HG02623 (cell line): ENCODE measurements around the gene ATP8B4.

Source experiments
- ATAC-seq: cut with Tn5 transposase; IDR thresholded peaks from one replicate; pipeline ENCODE4 v1.9.1; 2021; ENCODE audit warnings: moderate library complexity; ENCODE audit not compliant: unreplicated experiment

ATP8B4 gene

DNA sequence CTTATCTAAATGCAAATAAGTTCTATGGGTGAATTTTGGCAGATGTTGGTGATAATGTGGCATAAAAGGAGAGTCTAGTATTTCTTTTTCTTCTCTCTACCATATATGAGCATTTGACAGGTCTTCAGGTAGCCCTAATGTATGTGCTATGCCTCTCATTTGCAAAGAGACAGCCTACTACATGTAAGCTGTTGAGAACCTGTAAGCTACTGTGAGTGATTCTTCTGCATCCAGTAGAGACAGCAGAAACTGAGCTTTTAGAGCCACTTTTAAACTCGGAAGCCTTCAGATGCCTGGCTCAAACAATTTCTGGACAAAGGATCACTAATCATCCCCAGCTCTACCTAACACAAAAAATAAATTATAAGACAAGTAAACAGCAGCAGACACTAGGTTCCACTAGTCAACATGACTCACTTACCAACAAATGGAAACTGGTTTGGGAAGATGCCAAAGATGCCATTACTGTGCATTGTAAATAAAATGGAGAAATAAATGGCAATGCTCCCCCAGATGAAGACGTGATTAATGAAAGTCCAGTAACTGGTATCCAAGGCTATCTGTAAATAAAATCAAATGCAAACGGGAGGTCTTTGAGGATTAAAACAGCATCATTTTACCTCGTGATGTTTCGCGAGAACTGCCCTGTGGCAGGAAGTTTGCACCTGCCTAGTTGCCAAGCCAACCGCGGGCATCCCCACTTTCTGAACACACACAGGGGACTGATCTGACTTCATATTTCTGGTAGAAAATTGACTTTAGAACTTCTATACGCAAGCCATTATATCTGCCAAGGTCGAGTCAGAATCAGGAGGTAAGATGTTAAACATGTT, 252.9 kb downstream of the ATP8B4 start:
- no peak for ATAC-seq

DNA sequence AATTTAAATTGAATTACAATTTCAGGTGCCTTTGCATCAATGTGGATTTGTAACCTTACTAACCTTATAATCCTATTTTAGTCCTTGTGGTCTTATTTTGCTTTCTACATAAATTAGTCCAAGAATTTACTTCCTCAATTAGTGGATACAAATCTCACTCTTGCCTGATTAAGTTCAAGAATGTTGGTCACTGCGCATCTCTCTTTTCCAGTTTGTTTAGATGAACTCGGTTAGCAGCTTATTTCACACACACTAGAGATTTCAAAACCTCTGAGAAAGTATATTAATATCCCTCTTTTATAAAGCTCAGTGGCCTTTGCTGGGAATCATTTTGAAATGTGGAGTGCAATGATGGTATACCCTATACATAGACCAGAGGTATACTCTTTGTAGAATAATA, 254.8 kb downstream of the ATP8B4 start:
- ATAC-seq, result no peak

DNA sequence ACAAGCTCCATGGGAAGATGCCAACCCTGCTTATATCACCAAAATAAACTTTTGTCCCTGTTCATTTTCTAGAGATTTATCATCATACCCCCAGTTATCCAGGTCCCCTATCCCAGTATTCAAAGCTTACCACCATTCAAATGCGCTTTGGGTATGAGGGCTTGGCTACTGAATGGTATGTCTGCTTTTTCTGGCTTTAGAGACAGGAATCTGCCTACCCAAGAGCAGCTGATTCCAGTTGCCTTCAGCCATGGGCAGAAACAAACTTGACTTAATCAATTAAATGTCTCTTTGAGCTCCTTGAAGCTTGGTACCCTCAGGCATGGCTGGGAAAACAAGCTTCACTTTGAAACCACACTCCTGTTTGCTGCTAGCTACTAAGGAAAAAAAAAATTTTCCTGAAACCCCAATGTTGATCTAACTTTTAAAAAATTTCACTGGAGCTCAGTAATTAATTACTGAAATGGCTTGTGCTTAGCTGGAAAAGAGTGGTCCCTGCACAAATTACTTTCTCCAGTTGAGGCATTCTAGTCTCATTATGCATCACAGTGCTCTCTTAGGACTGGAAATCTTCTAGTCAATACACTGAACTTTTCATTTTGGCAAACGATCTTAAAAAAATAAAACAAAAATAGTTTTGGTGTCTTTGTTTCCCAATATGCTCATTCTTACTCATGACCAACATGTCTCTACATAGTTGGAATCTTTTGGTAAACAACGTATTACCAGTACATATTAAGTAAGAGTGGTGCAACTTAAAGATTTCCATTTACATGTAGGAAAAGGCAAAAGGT, 255.4 kb downstream of the ATP8B4 start:
- ATAC-seq, result no peak

DNA sequence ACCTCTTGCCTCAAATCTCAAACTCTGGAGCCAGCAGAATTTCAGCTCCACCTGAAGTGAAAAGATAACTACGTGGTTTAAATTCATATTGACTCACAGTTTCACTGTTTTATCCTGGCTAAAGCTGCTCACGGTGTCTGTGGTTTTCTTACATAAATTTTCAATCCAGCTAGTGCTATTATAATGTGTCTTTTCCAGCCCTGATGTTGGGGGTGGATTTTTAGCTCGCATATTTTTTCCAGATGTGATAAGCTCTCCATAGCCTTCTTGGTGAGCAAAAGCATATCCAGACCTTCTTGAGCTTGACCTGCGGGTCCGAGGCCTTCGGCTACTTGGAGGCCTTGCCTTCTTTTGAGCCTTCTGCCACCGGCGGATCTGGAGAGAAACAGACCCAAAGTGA, 258.9 kb downstream of the ATP8B4 start:
- ATAC-seq, result no peak

DNA sequence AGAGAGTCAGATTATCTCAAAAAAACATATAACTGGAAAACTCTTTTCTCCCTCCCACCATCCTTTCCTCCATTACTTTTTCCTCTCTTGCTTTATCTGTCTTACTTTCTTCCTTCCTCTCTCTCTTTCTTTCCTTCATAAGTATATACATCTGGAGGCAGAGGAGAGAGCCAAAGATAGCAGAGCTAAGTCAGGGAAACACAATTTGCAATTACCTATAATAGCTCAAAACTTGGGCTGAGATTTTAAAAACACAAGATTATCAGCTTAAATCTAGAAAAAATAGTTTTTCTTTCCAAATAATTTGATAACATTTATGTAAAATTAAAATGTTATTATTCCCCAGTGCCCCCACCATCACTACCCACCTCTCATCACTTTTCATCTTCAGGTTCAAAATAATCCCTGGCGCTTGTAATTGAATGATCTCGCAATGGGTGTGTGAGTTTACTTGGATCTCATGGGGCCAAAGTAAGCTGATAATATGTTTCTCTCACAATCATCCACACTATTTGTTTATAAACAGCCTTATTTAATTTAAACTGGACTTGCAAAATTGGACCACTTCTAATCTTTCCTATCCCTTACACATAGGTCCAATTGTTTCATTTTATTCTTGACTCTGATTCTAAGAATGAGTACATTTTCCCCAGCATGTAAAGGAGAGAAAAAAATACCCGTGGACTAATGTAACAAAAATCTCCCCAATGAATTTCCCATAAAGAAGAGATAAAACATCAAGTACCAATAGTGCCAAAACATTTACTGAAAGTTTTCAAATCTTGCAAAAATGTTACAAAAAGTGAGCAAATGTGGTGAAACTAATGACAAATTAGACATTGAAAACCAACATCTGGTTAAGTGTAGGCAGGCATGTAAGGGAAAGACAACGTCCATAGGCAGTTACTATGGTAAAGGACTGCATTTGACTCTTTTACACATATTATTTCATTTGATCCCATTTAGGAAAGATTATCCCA, 261.2 kb downstream of the ATP8B4 start:
- no peak for ATAC-seq

DNA sequence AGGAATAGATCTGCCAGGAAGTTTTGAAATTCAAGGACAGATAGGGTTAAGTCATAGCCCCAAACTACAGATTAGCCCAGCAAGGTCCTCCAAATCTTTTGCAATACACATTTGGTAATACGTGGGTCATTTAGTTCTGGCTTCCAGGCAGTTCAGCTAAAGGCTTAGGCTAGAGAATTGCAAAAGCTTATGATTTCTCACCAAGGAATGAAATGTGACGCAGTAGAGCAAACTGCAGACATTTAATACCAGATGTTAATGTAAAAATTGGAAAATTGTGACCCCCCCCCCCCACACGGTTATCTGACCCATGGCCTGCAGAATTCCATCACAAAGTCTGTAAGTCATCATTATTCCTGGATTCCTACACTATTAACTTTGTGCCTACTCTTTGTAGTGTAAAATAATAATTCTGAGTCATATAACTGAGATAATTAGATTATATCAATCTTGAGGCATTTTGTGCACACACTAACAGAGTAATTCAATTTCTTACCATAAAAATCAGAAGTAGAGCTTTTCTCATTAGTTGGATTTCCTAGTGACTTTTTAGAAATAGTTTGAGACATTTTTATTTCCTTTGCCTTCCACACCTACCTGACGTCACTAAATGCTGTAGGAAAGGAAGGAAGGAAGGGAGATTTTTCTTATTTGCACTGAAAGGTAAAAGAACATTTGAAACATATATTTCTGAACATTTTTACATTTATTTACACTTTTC, 263.0 kb downstream of the ATP8B4 start:
- ATAC-seq, result no peak

DNA sequence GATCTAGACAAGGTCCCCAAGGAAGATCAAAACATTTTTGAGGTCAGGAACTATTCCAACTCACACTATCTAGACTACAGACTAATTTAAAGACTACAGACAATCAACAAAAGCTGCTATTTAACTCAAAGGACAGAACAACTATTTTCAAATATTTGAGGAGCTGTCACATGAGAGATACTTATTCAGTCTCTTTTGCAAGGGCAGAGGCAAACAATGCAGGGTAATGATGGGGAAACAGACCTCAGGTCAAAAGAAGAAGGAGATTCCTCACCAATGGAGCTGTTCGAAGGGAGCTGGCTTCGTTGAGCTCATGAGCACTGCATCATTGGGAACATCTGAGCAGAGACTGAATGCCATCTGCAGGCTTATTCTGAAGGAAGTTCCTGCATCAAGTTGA, 266.3 kb downstream of the ATP8B4 start:
- no peak for ATAC-seq

- ATAC-seq, result no peak
Measured at GRCh38 chr15:49848807-49849206, 270.2 kb downstream of the ATP8B4 start.

- ATAC-seq, result no peak
Measured at GRCh38 chr15:49848282-49848724, 270.7 kb downstream of the ATP8B4 start.

- no peak for ATAC-seq
Measured at GRCh38 chr15:49847423-49848281, 271.4 kb downstream of the ATP8B4 start.

GRCh38 chr15:49844390-49844789, 274.6 kb downstream of the ATP8B4 start:
- ATAC-seq, result no peak

DNA sequence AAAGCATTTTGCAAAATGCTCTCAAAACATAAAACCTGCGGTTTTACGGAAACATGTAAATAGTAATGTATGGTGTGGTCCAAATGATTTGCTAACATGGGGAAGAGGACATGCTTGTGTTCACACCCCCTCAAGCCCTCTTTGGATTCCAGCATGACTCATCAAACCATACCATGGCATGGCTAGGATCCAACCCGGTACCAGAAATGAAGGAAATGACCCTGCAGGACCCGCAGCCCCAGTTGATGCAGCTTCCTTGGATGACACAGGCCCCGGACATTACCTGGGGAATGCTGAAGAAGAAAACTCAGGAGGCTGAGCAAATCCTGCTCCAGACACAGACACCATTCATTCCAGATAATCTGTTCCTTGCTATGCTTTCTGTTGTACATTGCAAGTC, 275.3 kb downstream of the ATP8B4 start:
- no peak for ATAC-seq

- ATAC-seq, result no peak
Measured at GRCh38 chr15:49842031-49842730, 276.9 kb downstream of the ATP8B4 start.

DNA sequence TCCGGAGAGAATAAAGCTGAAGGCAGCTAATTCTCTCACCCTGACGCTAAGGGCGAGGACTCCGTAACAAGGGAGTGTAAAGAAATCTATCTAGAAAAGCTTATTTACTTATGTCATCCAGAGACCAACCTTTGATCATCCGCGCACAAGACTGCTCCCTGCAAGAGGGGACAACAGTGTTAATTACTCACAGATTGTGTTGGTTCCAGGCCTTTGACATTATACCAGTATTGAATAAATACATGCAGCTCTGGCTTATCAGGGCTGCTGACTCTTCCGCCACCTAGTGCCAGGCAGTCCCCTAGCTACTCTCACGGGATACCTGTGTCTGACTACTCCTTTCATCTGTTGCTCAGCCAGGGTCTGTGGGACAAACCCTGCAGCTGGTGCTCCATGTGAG, 286.5 kb downstream of the ATP8B4 start:
- no peak for ATAC-seq

DNA sequence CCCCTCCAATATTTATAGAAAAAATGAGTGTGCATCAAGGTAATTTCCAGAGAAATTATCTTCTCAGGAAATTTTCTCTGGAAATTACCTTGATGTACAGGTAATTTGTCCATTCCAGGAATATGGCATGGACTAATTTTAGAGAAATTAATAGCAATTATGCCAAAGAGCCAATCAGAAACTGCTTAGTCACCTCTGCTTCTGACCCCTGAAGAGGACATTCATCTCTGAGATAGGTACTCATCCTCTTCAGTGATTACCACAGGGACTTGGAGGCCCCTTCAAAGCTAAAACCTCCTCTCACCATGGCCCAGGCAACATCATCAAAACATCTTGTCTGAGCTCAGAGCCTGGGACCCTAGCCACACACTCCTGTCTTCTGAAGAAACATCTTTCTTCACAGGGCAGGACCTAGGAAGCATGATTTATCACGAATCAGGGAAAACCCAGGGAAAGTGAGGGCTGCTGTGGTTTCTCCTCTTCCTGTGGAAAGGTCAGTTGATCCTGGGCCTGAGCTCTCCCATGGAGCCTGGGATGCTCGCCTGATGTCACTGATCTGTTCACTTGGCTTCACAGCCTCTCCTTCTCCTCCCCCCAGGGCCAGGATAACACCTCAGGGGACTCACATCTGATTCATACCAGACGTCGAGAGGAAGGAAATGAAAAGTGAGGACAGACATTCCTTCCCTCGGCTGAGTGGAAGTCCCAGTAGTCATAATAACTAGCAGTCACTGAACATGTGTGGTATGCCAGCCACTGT, 287.6 kb downstream of the ATP8B4 start:
- ATAC-seq, result no peak

DNA sequence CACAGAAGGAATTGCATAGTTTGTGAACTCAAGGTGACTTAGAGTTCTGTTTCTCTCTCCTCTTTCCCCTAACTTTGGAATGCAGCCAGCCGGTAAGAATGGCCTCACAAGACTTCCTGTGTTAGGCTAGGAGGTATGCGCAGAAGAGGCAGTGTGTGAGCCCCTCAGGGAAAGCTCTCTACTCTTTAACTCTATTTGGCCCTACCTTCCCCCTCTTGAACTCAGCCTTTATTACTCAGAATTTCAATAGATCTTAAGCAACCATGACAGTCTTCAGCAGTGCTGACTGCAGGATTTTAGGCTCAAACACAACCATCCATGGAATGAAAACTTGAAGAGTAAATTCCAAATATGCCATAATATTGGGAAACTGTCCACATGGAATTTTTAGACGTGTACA, 288.6 kb downstream of the ATP8B4 start:
- no peak for ATAC-seq

DNA sequence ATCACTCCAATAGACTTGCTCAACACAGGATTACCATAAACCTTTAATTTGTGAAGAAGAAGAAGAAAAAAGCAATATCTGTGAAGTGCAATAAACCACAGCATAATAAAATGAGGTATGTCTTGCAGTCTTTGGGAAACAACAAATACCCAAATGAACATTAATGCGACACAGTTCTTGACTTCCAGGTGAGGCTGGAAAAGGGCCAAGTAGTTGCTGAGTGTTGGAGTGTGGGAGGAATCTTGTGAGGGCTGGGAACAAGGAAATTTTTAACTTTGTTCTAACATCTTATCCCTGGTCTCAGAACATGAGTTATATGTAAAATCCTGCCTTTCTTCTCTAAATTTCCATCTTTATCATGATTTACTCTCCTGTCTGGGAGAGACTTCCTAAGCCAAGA, 291.7 kb downstream of the ATP8B4 start:
- no peak for ATAC-seq

DNA sequence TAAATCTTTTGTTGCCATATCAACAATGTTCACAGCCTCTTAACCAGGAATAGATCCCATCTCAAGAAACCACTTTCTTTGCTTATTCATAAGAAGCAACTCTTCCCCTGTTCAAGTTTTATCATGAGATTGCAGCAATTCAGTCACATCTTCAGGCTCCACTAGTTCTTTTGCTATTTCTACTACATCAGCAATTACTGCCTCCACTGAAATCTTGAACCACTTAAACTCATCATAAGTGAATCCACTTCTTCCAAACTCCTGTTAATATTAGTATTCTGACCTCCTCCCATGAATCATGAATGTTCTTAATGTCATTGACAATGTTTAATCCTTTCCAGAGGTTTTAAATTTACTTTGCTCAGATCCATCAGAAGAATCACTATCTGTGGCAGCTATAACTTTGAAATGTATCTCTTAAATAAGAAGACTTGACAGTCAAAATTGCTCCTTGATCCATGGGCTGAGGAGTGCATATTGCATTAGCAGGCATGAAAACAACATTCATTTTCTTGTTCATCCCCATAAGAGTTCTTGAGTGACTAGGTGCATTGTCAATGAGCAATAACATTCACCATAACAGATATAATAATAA, 292.3 kb downstream of the ATP8B4 start:
- ATAC-seq, result no peak
